Brain pericyte (primary cell): ENCODE data around the gene PPWD1.
"Not testable (repeated sequence)": the region's sequence is repeated elsewhere in the genome, so short reads cannot be mapped to it uniquely, and the experiment has no call there.

Experiments
- DNase-seq: peaks from one replicate; pipeline ENCODE4 v3.0.0-alpha.2; 2012; ENCODE audit warnings: low read depth, low spot score

PPWD1 gene

GRCh38 chr5:65562731-65563701 lies at the start of gene PPWD1, which contains the start of gene CENPK:
Gene PPWD1, plus strand, starts transcription at chr5:65563296. Its CDS starts 15 bp downstream, at chr5:65563311.
Gene CENPK, minus strand, starts transcription at chr5:65563168. Its CDS starts 8,261 bp downstream, at chr5:65554907.
- peak; percentile 81 for DNase-seq

GRCh38 chr5:65525726-65526125 lies 37.4 kb upstream of the PPWD1 start:
- DNase-seq = no peak

- no peak for DNase-seq
These were observed 32.2 kb upstream of the PPWD1 start for GRCh38 chr5:65530904-65531303.

- no peak for DNase-seq
These were observed 27.5 kb upstream of the PPWD1 start for GRCh38 chr5:65535529-65535987.

- no peak for DNase-seq
These were observed 23.3 kb upstream of the PPWD1 start for GRCh38 chr5:65539827-65540226.

GRCh38 chr5:65544473-65544872 lies 18.6 kb upstream of the PPWD1 start:
- no peak for DNase-seq

- DNase-seq = no peak
These were observed 17.0 kb upstream of the PPWD1 start for GRCh38 chr5:65546141-65546540.

- DNase-seq = no peak
These were observed 14.8 kb upstream of the PPWD1 start for GRCh38 chr5:65548281-65548680.

GRCh38 chr5:65553941-65554340 lies 9.2 kb upstream of the PPWD1 start:
- DNase-seq = no peak

- DNase-seq = no peak
These were observed 7.8 kb upstream of the PPWD1 start for GRCh38 chr5:65555287-65555686.

GRCh38 chr5:65556181-65556580 lies 6.9 kb upstream of the PPWD1 start:
- no peak for DNase-seq

GRCh38 chr5:65556718-65557117 lies 6.4 kb upstream of the PPWD1 start:
- DNase-seq = no peak

- no peak for DNase-seq
These were observed 681 bp downstream of the PPWD1 start for GRCh38 chr5:65563777-65564176.

GRCh38 chr5:65566505-65566904 lies 3.4 kb downstream of the PPWD1 start:
- DNase-seq = no peak

- DNase-seq = no peak
These were observed 7.6 kb downstream of the PPWD1 start for GRCh38 chr5:65570598-65571226.

- DNase-seq = no peak
These were observed 14.0 kb downstream of the PPWD1 start for GRCh38 chr5:65577141-65577540.

GRCh38 chr5:65588694-65589093 lies 25.6 kb downstream of the PPWD1 start:
- no peak for DNase-seq

- DNase-seq = not testable (repeated sequence)
These were observed 38.7 kb downstream of the PPWD1 start for GRCh38 chr5:65601761-65602160.

- DNase-seq = no peak
These were observed 48.4 kb downstream of the PPWD1 start for GRCh38 chr5:65611524-65611923.

GRCh38 chr5:65612298-65612907 lies 49.3 kb downstream of the PPWD1 start:
- DNase-seq = no peak

GRCh38 chr5:65620021-65620420 lies 56.9 kb downstream of the PPWD1 start:
- no peak for DNase-seq

GRCh38 chr5:65621961-65622360 lies 58.9 kb downstream of the PPWD1 start:
- not testable (repeated sequence) for DNase-seq
